IMR-90 (cell line): ENCODE measurements around the gene PIK3R5.

ENCODE experiments used
- CEBPB ChIP-seq: IDR thresholded peaks from 2 replicates; pipeline ENCODE4 v1.6.1; 2012; ENCODE audit warnings: low read depth, low read length, improper control_type of control experiment
- CTCF ChIP-seq: conservative IDR thresholded peaks from 2 replicates; pipeline ENCODE4 v1.5.1; 2012; ENCODE audit warnings: mild to moderate bottlenecking, low read depth, low read length, improper control_type of control experiment
- POLR2A ChIP-seq: IDR thresholded peaks from 2 replicates; pipeline ENCODE4 v1.6.1; 2012; ENCODE audit warnings: mild to moderate bottlenecking, low read depth, low read length
- RFX5 ChIP-seq: IDR thresholded peaks from 2 replicates; pipeline ENCODE4 v1.8.0; 2012; ENCODE audit warnings: low read depth, mild to moderate bottlenecking, low read length, moderate library complexity
- USF2 ChIP-seq: fragments of 150-350 bp; IDR thresholded peaks from 2 replicates; pipeline ENCODE4 v1.6.1; 2017; ENCODE audit warnings: mild to moderate bottlenecking, antibody characterized with exemption, low read length, low read depth

- TF ChIP-seq POLR2A (no peak), RFX5 (no peak), CTCF (no peak), USF2 (no peak), CEBPB (no peak)
These were observed 10.2 kb downstream of the PIK3R5 start for GRCh38 chr17:8955021-8955959.
